ENCODE data around the gene CYTIP. TPM values are rescaled to one million over a fixed set of nuclear protein-coding genes. Genes with fewer than 3 reads are reported as not detected.
"Not testable (repeated sequence)": the region's sequence is repeated elsewhere in the genome, so short reads cannot be mapped to it uniquely, and the experiment has no call there.

CYTIP gene
- total and polyA plus RNA-seq, 2 experiments from 2014 or later, result not detected

- WGBS, 2 experiments (ENCODE audit: low coverage in 1 of 2, low lambda C conversion rate in 2 of 2, missing lambda C conversion rate in 2 of 2), result 56 to 65% methylated on average over 13 of the region's 13 CpGs
- in situ Hi-C loops (cut with MboI), result no loop called here
- H4K20me1 ChIP-seq (ENCODE audit: insufficient read depth), result no peaks in the 10 kb centered on the region
These were observed 28.2 kb downstream of the CYTIP start for GRCh38 chr2:157415591-157416101.

GRCh38 chr2:157414050-157414449 is 29.8 kb downstream of the CYTIP start:
- no peaks in the 10 kb centered on the region for H3K36me3 ChIP-seq (ENCODE audit: low read depth)
- no peak overlapping the region for H3K27ac ChIP-seq
- H3K9ac ChIP-seq, result no peak overlapping the region
- H3K4me3 ChIP-seq, result no peak overlapping the region
- H3K79me2 ChIP-seq (ENCODE audit: insufficient read depth), result no peaks in the 10 kb centered on the region
- no peak overlapping the region for H2AFZ ChIP-seq
- TF ChIP-seq EZH2phosphoT487 (IDR thresholded peaks at IDR 0.05; ENCODE audit: insufficient read depth, low read depth) (no peak), EZH2 (IDR thresholded peaks at IDR 0.05; ENCODE audit: insufficient read depth, poor library complexity, severe bottlenecking) (no peak)
- no peaks in the 10 kb centered on the region for H3F3A ChIP-seq (ENCODE audit: insufficient read depth)
- H4K20me1 ChIP-seq (ENCODE audit: insufficient read depth), result no peaks in the 10 kb centered on the region
- no peak for DNase-seq
- no peaks in the 10 kb centered on the region for H3K9me3 ChIP-seq (ENCODE audit: low read depth)
- in situ Hi-C loops (cut with MboI), result no loop called here
- 61 to 74% methylated on average over 1 of the region's 1 CpG for WGBS, 2 experiments (ENCODE audit: low coverage in 1 of 2, low lambda C conversion rate in 2 of 2, missing lambda C conversion rate in 2 of 2)
- no peaks in the 10 kb centered on the region for H3K4me1 ChIP-seq (ENCODE audit: insufficient read depth)
- H3K9me2 ChIP-seq (ENCODE audit: insufficient read depth), result no peaks in the 10 kb centered on the region
- no peak overlapping the region for H3K4me2 ChIP-seq (ENCODE audit: unreplicated experiment)
- no peaks in the 10 kb centered on the region for H3K27me3 ChIP-seq (replicated peaks; ENCODE audit: insufficient read depth)

More at GRCh38 chr2:157415591-157416101, 28.2 kb downstream of the CYTIP start:
- no peak overlapping the region for H3K27ac ChIP-seq
- no peak for TF ChIP-seq EZH2phosphoT487 (IDR thresholded peaks at IDR 0.05; ENCODE audit: insufficient read depth, low read depth)
- TF ChIP-seq EZH2 (IDR thresholded peaks at IDR 0.05; ENCODE audit: insufficient read depth, poor library complexity, severe bottlenecking), result no peak
- no peak overlapping the region for H3K4me2 ChIP-seq (ENCODE audit: unreplicated experiment)
- H3K9ac ChIP-seq, result no peak overlapping the region
- no peaks in the 10 kb centered on the region for H3K9me2 ChIP-seq (ENCODE audit: insufficient read depth)
- no peak for DNase-seq
- H3K4me1 ChIP-seq (ENCODE audit: insufficient read depth), result no peaks in the 10 kb centered on the region
- H3K9me3 ChIP-seq (ENCODE audit: low read depth), result no peaks in the 10 kb centered on the region
- no peaks in the 10 kb centered on the region for H3K36me3 ChIP-seq (ENCODE audit: low read depth)
- no peak overlapping the region for H3K4me3 ChIP-seq
- no peaks in the 10 kb centered on the region for H3K27me3 ChIP-seq (replicated peaks; ENCODE audit: insufficient read depth)
- H3F3A ChIP-seq (ENCODE audit: insufficient read depth), result no peaks in the 10 kb centered on the region
- H3K79me2 ChIP-seq (ENCODE audit: insufficient read depth), result no peaks in the 10 kb centered on the region
- no peak overlapping the region for H2AFZ ChIP-seq

- Histone ChIP-seq H2AFZ (no peak overlapping the region), H3K27me3 (replicated peaks; ENCODE audit: insufficient read depth) (no peaks in the 10 kb centered on the region), H3K4me2 (ENCODE audit: unreplicated experiment) (no peak overlapping the region), H3K36me3 (ENCODE audit: low read depth) (no peaks in the 10 kb centered on the region), H3F3A (ENCODE audit: insufficient read depth) (no peaks in the 10 kb centered on the region), H3K4me3 (no peak overlapping the region), H3K9ac (no peak overlapping the region), H3K9me2 (ENCODE audit: insufficient read depth) (no peaks in the 10 kb centered on the region), H3K79me2 (ENCODE audit: insufficient read depth) (no peaks in the 10 kb centered on the region), H3K4me1 (ENCODE audit: insufficient read depth) (no peaks in the 10 kb centered on the region), H4K20me1 (ENCODE audit: insufficient read depth) (no peaks in the 10 kb centered on the region), H3K27ac (no peak overlapping the region), H3K9me3 (ENCODE audit: low read depth) (no peaks in the 10 kb centered on the region)
- TF ChIP-seq EZH2 (IDR thresholded peaks at IDR 0.05; ENCODE audit: insufficient read depth, poor library complexity, severe bottlenecking), result no peak
- no peak for TF ChIP-seq EZH2phosphoT487 (IDR thresholded peaks at IDR 0.05; ENCODE audit: insufficient read depth, low read depth)
- 64 to 68% methylated on average over 4 of the region's 4 CpGs for WGBS, 2 experiments (ENCODE audit: low coverage in 1 of 2, low lambda C conversion rate in 2 of 2, missing lambda C conversion rate in 2 of 2)
- in situ Hi-C loops (cut with MboI), result no loop called here
- DNase-seq, result no peak
These were observed 30.4 kb downstream of the CYTIP start for GRCh38 chr2:157413326-157414035.

- Histone ChIP-seq H3K9me3 (ENCODE audit: low read depth) (no peaks in the 10 kb centered on the region), H3K79me2 (ENCODE audit: insufficient read depth) (no peaks in the 10 kb centered on the region), H3K4me2 (ENCODE audit: unreplicated experiment) (no peak overlapping the region), H3F3A (ENCODE audit: insufficient read depth) (no peaks in the 10 kb centered on the region), H3K9ac (no peak overlapping the region), H2AFZ (no peak overlapping the region), H3K27ac (no peak overlapping the region), H4K20me1 (ENCODE audit: insufficient read depth) (no peaks in the 10 kb centered on the region), H3K9me2 (ENCODE audit: insufficient read depth) (no peaks in the 10 kb centered on the region), H3K4me1 (ENCODE audit: insufficient read depth) (no peaks in the 10 kb centered on the region), H3K4me3 (no peak overlapping the region), H3K27me3 (replicated peaks; ENCODE audit: insufficient read depth) (no peaks in the 10 kb centered on the region), H3K36me3 (ENCODE audit: low read depth) (no peaks in the 10 kb centered on the region)
- TF ChIP-seq EZH2 (IDR thresholded peaks at IDR 0.05; ENCODE audit: insufficient read depth, poor library complexity, severe bottlenecking) (no peak), EZH2phosphoT487 (IDR thresholded peaks at IDR 0.05; ENCODE audit: insufficient read depth, low read depth) (no peak)
- in situ Hi-C loops (cut with MboI), result no loop called here
- DNase-seq, result no peak
- WGBS, 2 experiments (ENCODE audit: low coverage in 1 of 2, low lambda C conversion rate in 2 of 2, missing lambda C conversion rate in 2 of 2), result 73 to 74% methylated on average over 3 of the region's 3 CpGs
These were observed 32.1 kb downstream of the CYTIP start for GRCh38 chr2:157411624-157412336.

- H3K36me3 ChIP-seq (ENCODE audit: low read depth); H3K9me3 ChIP-seq (ENCODE audit: low read depth); H4K20me1 ChIP-seq (ENCODE audit: insufficient read depth); H3K9me2 ChIP-seq (ENCODE audit: insufficient read depth); H3F3A ChIP-seq (ENCODE audit: insufficient read depth); H3K9ac ChIP-seq; H3K27ac ChIP-seq; H3K79me2 ChIP-seq (ENCODE audit: insufficient read depth); in situ Hi-C loops (cut with MboI); H3K4me1 ChIP-seq (ENCODE audit: insufficient read depth); H2AFZ ChIP-seq; H3K4me3 ChIP-seq; DNase-seq; H3K27me3 ChIP-seq (replicated peaks; ENCODE audit: insufficient read depth); H3K4me2 ChIP-seq (ENCODE audit: unreplicated experiment): not testable (repeated sequence)
These were observed 38.5 kb downstream of the CYTIP start for GRCh38 chr2:157405398-157405797.
